Stimulated activated CD4-positive, alpha-beta T cell treated with anti-CD3 and anti-CD28 coated beads, Interleukin-4, amount 100 ng/mL, for 1 hour (primary cell): ENCODE measurements around the gene RAMP1.
A peak's percentile ranks its signal among the peaks of the same experiment; 100 is the strongest.
"Not testable (repeated sequence)": the region's sequence is repeated elsewhere in the genome, so short reads cannot be mapped to it uniquely, and the experiment has no call there.

Experiments used
- DNase-seq: peaks from one replicate; pipeline ENCODE4 v3.0.0-alpha.2; 2020

The RAMP1 gene

GRCh38 chr2:237921967-237922492 is 62.6 kb downstream of the RAMP1 start:
- no peak for DNase-seq

GRCh38 chr2:237922641-237923361 is 63.4 kb downstream of the RAMP1 start:
- peak; percentile 26 for DNase-seq

GRCh38 chr2:237923481-237924163 is 64.2 kb downstream of the RAMP1 start:
- peak; percentile 84 for DNase-seq

- DNase-seq: no peak
These were observed 64.7 kb downstream of the RAMP1 start for GRCh38 chr2:237924164-237924534.

- DNase-seq: no peak
These were observed 67.7 kb downstream of the RAMP1 start for GRCh38 chr2:237927135-237927534.

DNA sequence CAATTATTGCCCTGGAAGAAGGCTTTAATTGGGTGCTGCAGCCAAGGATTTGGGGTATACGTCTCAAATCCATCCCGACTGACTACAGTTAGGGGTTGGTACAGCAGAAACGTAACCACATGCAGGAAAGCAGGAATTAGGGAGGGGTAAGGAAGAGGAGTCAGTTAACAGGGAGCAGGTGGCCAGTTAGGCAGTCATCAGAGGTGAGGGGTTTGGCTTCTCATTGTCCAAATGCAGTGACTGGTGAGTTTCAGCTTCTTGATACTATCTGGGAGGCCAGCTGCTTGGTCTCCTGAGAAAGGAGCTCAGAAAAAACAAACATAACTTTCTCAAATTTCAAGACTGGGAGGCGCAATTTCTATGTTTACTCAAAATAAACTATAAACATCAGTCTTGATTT is 68.6 kb downstream of the RAMP1 start:
- DNase-seq: no peak

GRCh38 chr2:237929979-237930378 is 70.6 kb downstream of the RAMP1 start:
- no peak for DNase-seq

GRCh38 chr2:237931205-237931721 is 71.8 kb downstream of the RAMP1 start:
- no peak for DNase-seq

GRCh38 chr2:237932731-237933131 is 73.3 kb downstream of the RAMP1 start:
- no peak for DNase-seq

GRCh38 chr2:237934186-237934585 is 74.8 kb downstream of the RAMP1 start:
- no peak for DNase-seq

GRCh38 chr2:237935740-237936452 is 76.5 kb downstream of the RAMP1 start:
- DNase-seq: no peak

DNA sequence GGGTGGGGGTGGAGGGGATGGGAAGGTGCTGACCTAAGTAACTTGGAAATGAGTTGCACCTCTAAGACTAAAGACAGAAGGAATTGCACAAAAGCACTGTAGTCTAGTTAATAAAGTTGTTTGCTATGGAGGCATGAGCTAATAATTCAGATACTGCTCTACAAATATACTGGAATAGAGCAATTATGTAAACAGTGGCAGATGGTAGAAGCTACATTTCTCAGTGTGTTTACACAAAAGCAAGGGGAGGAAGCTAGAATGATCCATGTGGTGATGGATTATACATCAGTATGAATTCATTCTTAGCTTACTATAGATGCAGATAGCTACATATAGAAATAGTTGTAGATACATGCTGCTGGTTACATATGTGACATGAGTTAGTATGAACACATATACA is 79.8 kb downstream of the RAMP1 start:
- DNase-seq: no peak

GRCh38 chr2:237940828-237941227 is 81.4 kb downstream of the RAMP1 start:
- DNase-seq: no peak

- no peak for DNase-seq
These were observed 81.8 kb downstream of the RAMP1 start for GRCh38 chr2:237941239-237941638.

DNA sequence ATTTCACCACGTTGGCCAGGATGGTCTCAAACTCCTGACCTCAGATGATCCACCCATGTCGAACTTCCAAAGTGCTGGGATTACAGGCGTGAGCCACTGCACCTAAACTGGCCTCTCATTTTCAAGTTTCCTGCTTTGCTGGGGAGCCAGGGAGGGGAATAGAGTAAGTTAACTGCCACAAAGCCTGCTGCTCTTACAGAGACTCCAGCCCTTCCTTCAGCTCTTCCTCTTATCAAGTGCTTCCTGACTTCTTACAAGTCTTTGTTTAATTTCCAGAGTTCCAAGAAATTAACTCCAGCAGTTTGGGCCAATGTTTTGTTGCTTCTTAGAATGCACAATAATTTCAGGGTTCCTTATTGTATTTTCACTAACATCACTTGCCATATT is 83.1 kb downstream of the RAMP1 start:
- no peak for DNase-seq

GRCh38 chr2:237943395-237944094 is 84.1 kb downstream of the RAMP1 start:
- no peak for DNase-seq

- DNase-seq: no peak
These were observed 84.9 kb downstream of the RAMP1 start for GRCh38 chr2:237944302-237944701.

DNA sequence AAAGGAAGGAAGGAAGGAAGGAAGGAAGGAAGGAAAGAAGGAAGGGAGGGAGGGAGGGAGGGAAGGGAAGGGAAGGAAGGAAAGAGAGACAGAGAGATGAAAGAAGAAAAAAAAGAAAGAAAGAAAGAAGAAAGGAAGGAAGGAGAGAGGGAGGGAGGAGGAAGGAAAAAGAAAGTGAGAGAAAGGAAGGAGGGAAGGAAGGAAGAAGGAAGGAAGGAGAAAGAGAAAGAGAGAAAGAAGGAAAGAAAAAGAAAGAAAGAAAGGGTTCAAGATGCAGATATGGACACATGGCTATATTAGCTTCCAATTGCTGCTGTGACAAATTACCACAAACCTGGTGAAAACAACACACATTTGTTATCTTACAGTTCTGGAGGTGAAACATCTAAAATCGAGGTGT is 87.0 kb downstream of the RAMP1 start:
- DNase-seq: no peak

DNA sequence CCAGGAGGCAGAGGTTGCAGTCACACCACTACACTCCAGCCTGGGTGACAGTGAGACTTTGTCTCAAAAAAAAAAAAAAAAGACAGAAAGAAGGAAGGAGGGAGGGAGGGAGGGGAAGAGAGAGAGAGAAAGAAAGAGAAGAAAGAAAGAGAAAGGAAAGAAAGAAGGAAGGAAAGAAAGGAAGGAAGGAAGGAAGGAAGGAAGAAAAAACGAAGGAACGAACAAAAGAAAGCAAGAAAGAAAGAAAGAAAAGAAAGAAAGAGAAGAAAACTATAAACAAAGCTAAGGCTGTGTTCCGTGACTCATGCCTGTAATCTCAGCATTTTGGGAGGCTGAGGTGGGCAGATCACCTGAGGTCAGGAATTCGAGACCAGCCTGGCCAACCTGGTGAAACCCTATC is 91.9 kb downstream of the RAMP1 start:
- not testable (repeated sequence) for DNase-seq

DNA sequence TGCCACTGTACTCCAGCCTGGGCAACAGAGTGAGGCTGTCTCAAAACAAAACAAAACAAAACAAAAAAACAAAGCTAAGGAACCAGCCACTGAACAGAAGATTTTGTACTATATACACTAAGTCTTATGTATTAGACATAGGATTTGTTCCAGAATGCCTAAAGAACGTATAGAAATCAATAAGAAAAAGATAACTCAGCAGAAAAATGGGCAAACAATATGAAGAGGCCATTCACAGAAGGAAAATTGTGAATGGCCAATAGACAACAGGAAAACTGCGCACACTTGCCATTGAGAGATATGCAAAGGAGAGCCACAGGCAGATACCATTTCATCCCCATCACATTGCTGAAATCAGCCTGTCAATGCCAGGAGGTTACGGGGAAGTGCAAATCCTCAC is 92.5 kb downstream of the RAMP1 start:
- DNase-seq: no peak

- DNase-seq: no peak
These were observed 93.4 kb downstream of the RAMP1 start for GRCh38 chr2:237952851-237953250.

DNA sequence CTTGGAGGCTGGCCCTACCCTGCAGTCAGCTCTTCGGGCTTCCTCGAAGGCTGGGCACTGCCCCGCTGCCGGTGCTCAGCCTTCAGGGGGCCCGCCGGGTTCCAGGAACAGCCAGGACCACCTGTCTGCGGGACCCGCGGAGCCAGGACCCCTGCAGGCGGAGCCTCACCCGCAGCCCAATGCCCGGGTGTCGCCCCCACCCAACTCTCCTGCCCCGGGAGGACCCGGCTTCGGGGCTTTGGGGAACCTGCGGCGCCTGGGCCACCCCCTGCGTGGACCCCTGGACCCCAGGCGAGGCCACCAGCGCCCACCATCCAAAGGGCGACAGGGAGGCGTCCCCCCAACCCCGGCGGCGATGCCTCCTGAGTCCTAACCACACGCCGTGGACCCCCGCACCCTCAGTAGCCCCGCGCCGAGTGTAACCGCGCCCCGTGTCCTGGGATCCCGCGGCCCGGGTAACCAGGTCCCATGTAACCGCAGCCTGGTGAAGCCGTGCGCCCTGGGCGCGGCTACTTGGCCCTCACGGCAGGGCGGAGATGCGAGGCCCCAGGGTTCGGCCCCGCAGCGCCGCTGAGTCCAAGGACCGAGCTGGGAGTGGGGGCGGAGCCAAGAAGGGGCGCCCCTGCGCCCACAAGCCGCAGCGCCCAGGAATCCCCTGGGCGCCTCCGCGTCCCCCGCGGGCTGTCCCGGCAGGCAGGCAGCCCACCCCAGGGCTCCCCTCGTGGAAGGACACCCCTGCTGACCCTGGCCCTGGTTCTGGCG is 96.4 kb downstream of the RAMP1 start:
- peak; percentile 15 for DNase-seq
